HG02981 (cell line): ENCODE results near the gene TACO1.

Source experiments
- ATAC-seq: cut with Tn5 transposase; IDR thresholded peaks from one replicate; pipeline ENCODE4 v1.9.1; 2021; ENCODE audit warnings: mild to moderate bottlenecking, moderate library complexity; ENCODE audit not compliant: unreplicated experiment

The TACO1 gene

GRCh38 chr17:63635787-63636186 lies 35.1 kb downstream of the TACO1 start:
- no peak for ATAC-seq

- ATAC-seq, result no peak
These were observed 38.4 kb downstream of the TACO1 start for GRCh38 chr17:63639125-63639524.

DNA sequence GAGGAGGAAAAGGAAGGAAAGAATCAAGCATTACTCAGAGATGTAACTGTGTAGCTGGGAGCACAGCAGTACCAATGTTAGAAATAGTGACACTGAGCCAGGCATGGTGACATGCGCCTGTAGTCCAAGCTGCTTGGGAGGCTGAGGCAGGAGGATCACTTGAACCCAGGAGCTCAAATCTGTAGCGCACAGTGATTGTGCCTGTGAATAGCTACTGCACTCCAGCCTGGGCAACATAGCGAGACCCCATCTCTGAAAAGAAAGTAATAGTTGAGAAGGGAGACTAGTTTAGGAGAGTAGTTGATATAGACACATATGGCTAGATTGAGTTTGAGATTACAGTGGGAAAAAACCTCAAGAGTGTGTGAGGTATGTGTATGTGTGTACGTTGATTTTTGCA lies 39.3 kb downstream of the TACO1 start:
- no peak for ATAC-seq

- ATAC-seq, result no peak
These were observed 41.2 kb downstream of the TACO1 start for GRCh38 chr17:63641692-63642448.

DNA sequence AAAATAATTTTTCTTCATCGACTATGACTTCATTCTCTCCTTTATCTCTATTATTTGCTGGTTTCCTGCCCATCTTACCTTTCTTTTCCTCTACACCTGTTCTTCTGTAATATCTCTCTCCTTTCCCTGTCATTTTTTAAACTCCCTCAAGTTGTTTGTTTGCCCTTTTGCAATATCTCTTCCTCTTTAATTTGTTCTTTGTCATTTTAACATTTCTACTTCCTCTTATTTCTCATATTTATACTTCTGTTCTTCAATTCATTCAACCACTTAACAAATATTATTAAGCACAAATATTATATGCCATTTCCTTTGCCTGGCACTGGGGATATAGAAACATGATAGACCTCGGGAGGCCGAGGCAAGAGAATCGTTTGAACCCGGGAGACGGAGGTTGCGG lies 44.2 kb downstream of the TACO1 start:
- ATAC-seq, result no peak

DNA sequence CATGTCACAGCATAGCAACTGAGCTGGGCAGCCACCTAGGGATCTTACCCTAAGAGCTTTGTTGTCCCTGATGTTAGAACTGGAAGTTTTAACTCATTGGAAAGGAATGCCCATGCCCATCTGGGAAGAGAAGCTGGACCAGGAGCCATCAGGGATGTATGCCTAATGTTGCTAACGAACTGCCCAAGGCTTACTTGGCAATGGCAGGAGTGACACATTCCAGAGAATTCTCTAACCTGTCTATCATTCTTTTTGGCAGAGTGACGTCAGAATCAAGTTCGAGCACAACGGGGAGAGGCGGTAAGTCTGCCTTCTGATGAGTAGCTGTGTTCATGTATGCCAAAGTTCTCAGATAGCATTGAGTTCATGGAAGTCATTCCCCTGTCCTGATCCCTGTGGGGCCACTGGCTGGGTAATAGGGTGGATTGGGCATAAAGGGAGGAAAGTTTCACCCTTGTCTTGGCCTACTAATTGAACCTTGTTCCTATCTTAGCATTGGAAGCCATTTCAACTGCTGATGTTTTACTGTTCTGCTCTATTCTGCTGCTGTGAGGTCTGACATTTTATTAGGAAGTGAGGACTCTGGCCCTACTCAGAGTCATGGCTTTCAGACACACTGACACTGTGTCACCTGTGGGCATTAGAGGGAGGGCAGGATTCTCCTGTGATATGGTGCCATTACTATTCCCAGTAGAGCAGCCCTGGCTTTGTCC lies 45.2 kb downstream of the TACO1 start:
- ATAC-seq, result peak; percentile 52

- ATAC-seq, result peak; percentile 87
These were observed 45.8 kb downstream of the TACO1 start for GRCh38 chr17:63646488-63646806.

DNA sequence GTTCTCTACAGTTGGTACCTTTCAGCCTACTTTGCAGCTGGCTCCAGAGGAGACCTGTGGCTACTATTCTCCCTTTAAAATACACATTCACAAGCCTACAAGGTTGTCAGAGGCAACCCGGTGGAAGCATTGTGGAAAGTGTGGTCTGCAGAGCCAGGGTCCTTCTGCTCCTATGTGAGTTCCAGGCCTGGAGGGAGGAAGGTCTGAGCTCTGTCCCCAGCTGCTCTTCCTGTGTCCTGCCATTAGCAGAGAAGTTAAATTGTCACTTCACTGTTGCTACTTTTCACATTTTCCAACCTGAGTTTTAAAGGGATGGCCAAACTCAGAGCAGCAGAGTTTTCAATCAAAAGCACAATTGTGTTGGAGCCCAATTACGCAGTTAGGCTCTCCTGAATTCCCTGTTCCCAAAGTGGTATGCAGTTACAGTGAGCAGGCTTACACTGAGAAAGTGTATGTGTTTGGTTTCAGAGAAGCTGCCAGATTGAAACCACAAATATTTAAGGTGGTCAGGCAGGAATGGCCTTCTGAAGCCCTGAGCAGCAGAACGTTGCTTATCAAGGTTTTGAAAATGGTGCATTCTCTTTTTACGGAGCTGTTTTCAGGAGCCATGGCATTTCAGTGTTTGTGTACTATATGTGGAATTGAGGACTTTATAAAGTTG lies 46.5 kb downstream of the TACO1 start:
- ATAC-seq, result no peak

DNA sequence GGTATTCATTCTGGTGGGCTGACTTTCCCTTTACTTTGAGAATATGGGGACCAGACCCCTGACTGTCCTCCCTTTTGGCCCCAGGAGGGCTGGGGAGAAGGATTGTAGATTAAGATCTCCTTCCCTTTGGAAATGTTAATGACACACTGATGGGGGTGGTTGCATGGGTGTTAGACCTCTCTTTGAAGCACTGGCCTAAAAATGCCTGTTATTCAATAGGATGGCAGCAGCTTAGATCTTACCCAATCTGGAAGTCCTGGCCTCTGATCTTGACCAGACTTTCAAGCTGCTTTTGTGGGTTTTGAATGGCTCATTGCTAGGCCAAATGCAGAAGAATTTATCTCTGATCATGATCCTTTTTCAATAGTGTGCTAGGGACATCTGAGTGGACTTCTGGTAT lies 47.2 kb downstream of the TACO1 start:
- ATAC-seq, result no peak

DNA sequence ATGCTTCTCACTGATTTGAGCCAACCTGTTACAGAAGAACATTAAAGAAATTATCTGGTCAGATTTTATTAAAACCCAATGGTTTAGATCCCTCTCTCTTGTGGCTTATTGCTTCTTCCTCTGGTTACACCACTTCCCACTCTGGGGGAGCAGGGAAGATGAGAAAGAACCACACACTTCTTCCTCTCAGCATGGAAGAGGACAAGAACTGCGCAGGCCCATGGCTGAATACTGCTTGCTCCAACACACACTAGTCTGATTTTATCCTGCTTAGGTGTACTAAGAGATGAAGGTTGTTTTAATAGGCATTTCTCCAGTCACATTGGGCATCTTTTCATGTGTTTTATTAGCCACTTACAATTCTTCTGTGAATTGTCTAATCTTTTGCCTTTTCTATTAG lies 49.1 kb downstream of the TACO1 start:
- no peak for ATAC-seq

DNA sequence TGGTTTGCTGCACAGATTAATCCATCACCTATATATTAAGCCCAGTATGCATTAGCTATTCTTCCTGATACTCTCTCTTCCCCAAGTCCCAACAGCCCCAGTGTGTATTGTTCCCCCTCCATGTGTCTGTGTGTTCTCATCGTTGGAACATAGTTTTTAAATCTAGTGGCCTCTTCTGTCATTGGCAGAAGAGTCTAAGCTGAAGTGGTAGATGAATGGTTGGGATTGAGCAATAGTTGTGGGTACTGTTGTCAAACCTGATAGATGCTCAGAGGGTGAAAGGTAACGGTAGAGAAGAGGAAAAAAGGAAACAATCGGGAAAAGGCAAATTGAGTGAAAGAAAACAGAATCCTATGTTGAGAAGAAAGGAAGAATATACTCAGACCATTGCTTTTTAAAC lies 51.4 kb downstream of the TACO1 start:
- ATAC-seq, result no peak

DNA sequence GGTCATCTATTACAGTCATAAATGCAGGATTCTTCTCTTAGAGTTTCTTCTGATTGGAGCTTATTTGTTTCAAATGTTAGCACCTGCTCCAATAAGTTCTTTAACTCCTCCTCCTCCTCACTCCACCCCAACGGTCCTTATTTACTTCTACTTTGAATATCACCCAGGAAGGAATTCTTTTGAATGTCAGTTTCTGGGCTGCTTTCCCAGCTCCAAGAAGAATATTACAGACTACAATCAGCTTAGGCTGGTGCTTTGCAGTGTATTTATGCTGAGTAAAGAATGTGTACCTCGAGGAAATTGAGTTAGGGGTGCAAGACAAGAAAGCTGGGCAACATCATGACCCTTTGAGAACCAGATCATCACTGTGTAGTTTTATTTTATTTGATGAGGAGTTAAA lies 52.4 kb downstream of the TACO1 start:
- ATAC-seq, result no peak

DNA sequence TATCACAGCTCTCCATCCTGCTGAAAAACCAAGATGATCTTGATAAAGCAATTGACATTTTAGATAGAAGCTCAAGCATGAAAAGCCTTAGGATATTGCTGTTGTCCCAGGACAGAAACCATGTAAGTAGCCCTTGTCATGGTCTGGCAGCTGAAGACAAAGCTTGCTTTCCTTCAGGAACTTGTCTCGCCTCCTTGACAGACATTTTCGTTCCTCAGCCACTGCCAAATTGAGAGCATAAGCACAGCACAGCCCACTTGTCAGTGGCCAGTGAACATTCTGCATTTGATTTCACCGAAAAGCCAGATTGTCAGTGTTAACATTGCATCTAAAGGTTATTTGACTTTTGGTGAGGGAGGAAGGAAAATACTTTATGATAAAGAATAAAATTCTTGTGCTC lies 57.1 kb downstream of the TACO1 start:
- ATAC-seq, result no peak
